NT2/D1 (cell line): ENCODE results near the gene OR8D1.

Experiments used
- SUZ12 ChIP-seq: IDR thresholded peaks from 2 replicates; pipeline ENCODE4 v1.6.1; 2011; ENCODE audit not compliant: insufficient read length, insufficient read depth; ENCODE audit errors: extremely low read depth
- YY1 ChIP-seq: IDR thresholded peaks from 2 replicates; pipeline ENCODE4 v1.6.1; 2011; ENCODE audit not compliant: insufficient read length, insufficient read depth

DNA sequence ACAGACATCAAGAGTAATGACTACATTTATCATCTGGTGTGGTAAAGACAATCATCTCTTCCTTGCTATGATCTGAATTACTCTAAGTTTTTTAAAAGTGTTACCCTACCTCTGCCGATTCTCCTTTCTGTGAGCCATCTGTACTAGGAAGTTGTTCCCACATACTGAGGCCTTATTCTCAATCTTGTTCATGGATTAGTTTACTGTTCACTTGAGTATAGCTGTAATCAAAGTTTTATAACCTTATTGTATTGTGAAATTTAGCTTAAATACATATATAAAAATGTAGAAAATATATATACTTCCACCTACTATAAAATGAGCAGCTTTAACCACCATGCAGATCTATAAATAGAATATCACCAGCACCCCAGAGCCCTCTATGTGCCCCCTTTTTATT is 8.6 kb upstream of the OR8D1 start:
- TF ChIP-seq SUZ12 = no peak
- no peak for TF ChIP-seq YY1
